Pancreas (tissue), 10 donors: ENCODE measurements around the gene DNM3. TPM values are rescaled to one million over a fixed set of nuclear protein-coding genes. Genes with fewer than 3 reads are reported as not detected.
"Not testable (repeated sequence)": the region's sequence is repeated elsewhere in the genome, so short reads cannot be mapped to it uniquely, and the experiment has no call there.

ENCODE experiments used
- ATAC-seq, 4 donors: fragments of 200-7000 bp; cut with Tn5 transposase; one replicate each; pipeline versions ENCODE4 v1.8.0 to v1.9.1; 2020; ENCODE audit warnings: mild to moderate bottlenecking in 4 of 4, moderate library complexity in 4 of 4
- DNase-seq, 6 donors: peaks; one replicate each; pipeline ENCODE4 v3.0.0-alpha.2; 2020
- FAIRE-seq: peaks from 2 replicates; lab custom pipeline; 2012; peaks lifted over from hg19 to GRCh38; lab: Jason Lieb, UNC
- H3K27ac ChIP-seq, 4 donors: fragments of 200-600 bp; sonication (generic); 1 replicate in 3 of 4; 2 replicates in 1 of 4; pipeline versions ENCODE4 v1.5.0 to v1.8.0; 2020
- H3K27me3 ChIP-seq, 4 donors: fragments of 200-600 bp; one replicate each; pipeline ENCODE4 v1.8.0; 2021
- H3K36me3 ChIP-seq, 3 donors: fragments of 200-600 bp; sonication (generic) in 1 of 3; one replicate each; pipeline versions ENCODE4 v1.5.0 to v1.8.0; 2020 to 2021
- H3K4me1 ChIP-seq, 3 donors: fragments of 200-600 bp; one replicate each; pipeline ENCODE4 v1.8.0; 2021
- H3K4me3 ChIP-seq, 4 donors: fragments of 200-600 bp; sonication (generic) in 2 of 4; one replicate each; pipeline versions ENCODE4 v1.5.0 to v1.8.0; 2020 to 2021
- H3K9me3 ChIP-seq, 4 donors: fragments of 200-600 bp; one replicate each; pipeline ENCODE4 v1.8.0; 2021
- CTCF ChIP-seq, 4 donors: fragments of 200-600 bp; sonication (generic) in 3 of 4; IDR thresholded peaks; one replicate each; pipeline versions ENCODE4 v1.5.0 to v1.8.0; 2021; ENCODE audit warnings: antibody characterized with exemption in 4 of 4
- WGBS, 2 donors: extraction: QIAGEN DNeasy Blood & Tissue Kit; methylation state at CpG; one replicate each; pipeline ENCODE4 v1.1.7; 2013; 5-methylcytosine and 5-hydroxymethylcytosine counted together
- intact Hi-C, 3 donors: fragments of 100-400 bp; cut with DNase I; formaldehyde crosslinking; loops; one replicate each; pipeline versions ENCODE4 v1.11.1 to v1.14.2; 2022
- polyA plus RNA-seq, 2 donors: library from polyadenylated mRNA; stranded (reverse); fragments of 200-250 nt; gene quantifications; one replicate each; pipeline ENCODE4 v1.2.3, GENCODE V29; 2013
- total RNA-seq, 6 donors: library from RNA; stranded (reverse); fragmentation: NEBNext Ultra II Directional in 4 of 6; extraction: Animal tissue kit (Norgen Biotek cat#: 25700) in 4 of 6; gene quantifications; one replicate each; pipeline versions ENCODE4 v1.2.1 to v1.2.4, GENCODE V29; 2021 to 2023
- donor health status: healthy with polysubstance abuse.
- donor health status: DM: no; HTN: no; CAD: no; lungs with moderate emphysema.
- donor health status: DM: no; HTN: no; CAD: no.
- donor health status: control.
- donor health status: control.
- donor health status: Bipolar disorder and iron deficiency.
- donor health status: DM: yes; HTN: yes; CAD: no.
- donor health status: DM: no; HTN: no; CAD: no.
- donor health status: DM: no; HTN: no; CAD: no.
- donor health status: DM: yes; HTN: yes; CAD: no.

Gene DNM3
- total and polyA plus RNA-seq, 8 donors, result 0.40 to 1.3 (median 0.78) TPM

- ATAC-seq, result no peak
- FAIRE-seq, result no peak
- H3K9me3 ChIP-seq, result no peaks in the 10 kb centered on the region
Measured at GRCh38 chr1:172299515-172299914, 458.2 kb downstream of the DNM3 start.

GRCh38 chr1:172307508-172307907, 466.2 kb downstream of the DNM3 start:
- DNase-seq, H3K9me3 ChIP-seq, H3K27me3 ChIP-seq, ATAC-seq, H3K4me1 ChIP-seq, intact Hi-C loops, H3K4me3 ChIP-seq, FAIRE-seq, H3K36me3 ChIP-seq, H3K27ac ChIP-seq: not testable (repeated sequence)
- 90 to 92% methylated on average over 4 of the region's 4 CpGs for WGBS, 2 donors

More at GRCh38 chr1:172299515-172299914, 458.2 kb downstream of the DNM3 start:
- H3K36me3 ChIP-seq, result no peaks in the 10 kb centered on the region
- no peaks in the 10 kb centered on the region for H3K27me3 ChIP-seq
- H3K27ac ChIP-seq, result no peak overlapping the region
- TF ChIP-seq CTCF (IDR thresholded peaks at IDR 0.05), result no peak
- no peaks in the 10 kb centered on the region for H3K4me1 ChIP-seq
- intact Hi-C loops, result no loop called here
- DNase-seq, result no peak
- no peak overlapping the region for H3K4me3 ChIP-seq

- Histone ChIP-seq H3K36me3 (no peaks in the 10 kb centered on the region), H3K4me3 (no peak overlapping the region), H3K4me1 (no peaks in the 10 kb centered on the region), H3K27ac (no peak overlapping the region), H3K27me3 (no peaks in the 10 kb centered on the region), H3K9me3 (no peaks in the 10 kb centered on the region)
- intact Hi-C loops, result no loop called here
- FAIRE-seq, result no peak
- WGBS, 2 donors, result 87 to 95% methylated on average over 2 of the region's 2 CpGs
- TF ChIP-seq CTCF (IDR thresholded peaks at IDR 0.05), result no peak
- ATAC-seq, result no peak
- no peak for DNase-seq
Measured at GRCh38 chr1:172308142-172308541, 466.8 kb downstream of the DNM3 start.

GRCh38 chr1:172308577-172308976, 467.3 kb downstream of the DNM3 start:
- intact Hi-C loops, result no loop called here
- DNase-seq, result no peak
- Histone ChIP-seq H3K9me3 (no peaks in the 10 kb centered on the region), H3K36me3 (no peaks in the 10 kb centered on the region), H3K4me1 (no peaks in the 10 kb centered on the region), H3K27ac (no peak overlapping the region), H3K27me3 (no peaks in the 10 kb centered on the region), H3K4me3 (no peak overlapping the region)
- no peak for ATAC-seq
- no peak for TF ChIP-seq CTCF (IDR thresholded peaks at IDR 0.05)
- WGBS, 2 donors, result 79 to 84% methylated on average over 4 of the region's 4 CpGs
- FAIRE-seq, result no peak

- no peaks in the 10 kb centered on the region for H3K27me3 ChIP-seq
- peaks cover 3 to 12% (median 8%) of the 10 kb centered on the region in 3 donors for H3K4me1 ChIP-seq
- FAIRE-seq (no peak), DNase-seq (no peak), ATAC-seq (no peak)
- H3K4me3 ChIP-seq, result no peak overlapping the region
- no peak overlapping the region for H3K27ac ChIP-seq
- H3K9me3 ChIP-seq, result no peaks in the 10 kb centered on the region
- TF ChIP-seq CTCF (IDR thresholded peaks at IDR 0.05), result no peak
- no peaks in the 10 kb centered on the region for H3K36me3 ChIP-seq
- intact Hi-C loops, result no loop called here
- 85 to 89% methylated on average over 6 of the region's 6 CpGs for WGBS, 2 donors
Measured at GRCh38 chr1:172320733-172321132, 479.4 kb downstream of the DNM3 start.
